Activated T-helper 9 cell treated with anti-CD3 and anti-CD28 coated beads, Interleukin-2, amount 50 U/mL, for 16 hours (primary cell): ENCODE data around the gene DDX25.
A peak's percentile ranks its signal among the peaks of the same experiment; 100 is the strongest.

ENCODE experiments used
- DNase-seq: peaks from one replicate; pipeline ENCODE4 v3.0.0-alpha.2; 2020; ENCODE audit warnings: low read depth

Gene DDX25

DNA sequence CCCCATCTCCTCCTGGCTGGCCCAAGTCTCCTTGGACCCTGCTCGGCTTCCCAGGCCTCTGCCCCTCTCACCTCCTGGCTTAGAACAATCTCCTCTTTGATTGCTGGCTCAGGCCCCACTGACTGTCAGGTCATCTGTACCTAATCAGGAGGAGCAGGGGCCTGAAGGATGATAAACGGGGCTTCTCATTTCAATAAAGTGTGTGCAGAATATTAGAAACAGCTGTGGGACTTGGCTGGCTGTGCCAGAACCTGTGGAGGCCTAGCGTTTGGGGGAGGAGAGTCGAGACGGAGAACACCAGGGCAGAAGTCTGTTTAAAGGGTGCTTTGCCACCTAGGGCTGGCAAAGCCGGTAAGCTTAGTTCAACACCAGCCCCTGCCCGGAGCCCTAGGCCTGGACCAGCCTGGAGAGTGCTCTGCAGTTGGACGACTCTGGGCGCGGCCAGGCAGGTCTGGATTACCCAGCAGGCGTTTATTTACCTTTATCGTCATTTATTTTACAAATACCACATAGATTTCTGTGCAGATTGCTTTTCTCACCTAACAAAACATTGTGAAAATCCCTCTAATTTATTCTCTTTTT is 31.4 kb downstream of the DDX25 start:
- DNase-seq, result no peak

DNA sequence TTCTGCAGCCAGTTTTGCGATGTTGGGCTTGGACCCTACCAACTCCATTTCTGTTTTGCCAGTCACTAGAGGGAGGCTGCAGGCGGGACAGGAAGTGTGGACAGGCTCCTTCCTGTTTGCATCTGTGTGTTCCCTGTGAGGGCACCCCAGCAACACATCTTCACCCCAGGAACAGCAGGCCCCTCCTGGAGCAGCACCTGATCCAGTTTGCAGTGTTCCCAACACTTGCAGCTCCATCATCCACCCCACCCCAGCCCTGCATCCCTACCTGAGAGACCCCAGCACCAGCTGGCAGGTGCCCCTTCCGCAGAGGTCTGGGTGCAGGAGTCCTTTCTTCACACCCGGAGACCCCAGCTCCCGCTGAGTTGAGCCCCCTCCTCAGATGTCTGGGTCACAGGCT is 34.1 kb downstream of the DDX25 start:
- no peak for DNase-seq

DNA sequence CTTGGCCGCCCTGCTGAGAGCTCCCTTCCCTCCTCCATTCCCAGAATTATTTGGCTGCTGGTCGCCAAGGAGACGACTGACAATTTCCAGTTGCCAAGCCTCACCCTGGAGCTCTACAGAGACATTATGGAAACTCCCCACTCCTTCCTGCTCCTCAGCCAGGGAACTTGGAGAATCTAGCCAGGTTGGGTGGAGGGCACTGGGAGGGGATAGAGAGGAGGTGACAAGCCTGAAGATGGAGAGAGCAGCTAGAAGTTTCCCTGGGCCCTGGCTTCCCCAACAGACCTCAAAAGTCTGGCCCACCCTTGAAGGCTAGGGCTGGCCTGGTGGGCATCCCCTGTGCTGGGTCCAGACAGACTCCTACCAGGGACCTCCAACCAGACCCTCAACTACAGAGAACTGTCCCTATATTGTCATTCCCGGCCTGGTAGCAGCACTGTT is 34.8 kb downstream of the DDX25 start:
- DNase-seq, result no peak

DNA sequence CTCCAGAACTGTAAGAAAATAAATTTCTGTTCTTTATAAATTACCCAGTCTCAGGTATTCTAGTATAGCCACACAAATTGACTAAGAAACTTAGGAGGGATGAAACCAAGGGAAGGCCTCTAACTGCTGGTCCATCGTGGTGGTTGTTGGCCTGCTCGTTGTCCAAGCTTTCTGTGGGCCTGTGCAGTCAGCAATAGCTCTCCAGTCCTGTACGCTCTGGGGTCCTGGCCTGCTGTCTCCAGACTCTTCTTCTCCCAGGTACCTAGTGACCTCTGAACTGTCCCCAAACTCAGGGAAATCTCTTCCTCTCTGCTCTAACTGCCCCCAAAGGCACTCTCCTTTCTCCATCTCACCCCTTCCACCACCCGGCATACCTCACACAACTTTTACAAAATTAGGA is 35.8 kb downstream of the DDX25 start:
- no peak for DNase-seq

DNA sequence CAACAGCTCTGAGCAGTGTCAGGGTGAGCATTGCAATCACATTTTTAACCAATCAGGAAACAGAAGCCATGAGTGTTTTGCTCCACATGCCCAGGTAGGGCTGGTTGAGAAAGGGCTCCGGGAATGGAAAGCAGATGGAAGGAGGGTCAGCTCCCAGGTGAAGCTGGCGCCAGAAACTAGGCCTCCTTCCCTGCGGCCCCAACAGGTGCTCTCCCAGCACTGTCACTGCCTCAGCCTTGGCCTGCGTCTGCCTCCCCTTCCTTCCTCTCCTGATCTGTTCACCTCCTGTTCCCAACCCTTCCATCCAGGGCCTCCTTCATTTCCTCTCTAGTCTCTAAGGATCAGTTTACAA is 36.9 kb downstream of the DDX25 start:
- DNase-seq, result no peak

DNA sequence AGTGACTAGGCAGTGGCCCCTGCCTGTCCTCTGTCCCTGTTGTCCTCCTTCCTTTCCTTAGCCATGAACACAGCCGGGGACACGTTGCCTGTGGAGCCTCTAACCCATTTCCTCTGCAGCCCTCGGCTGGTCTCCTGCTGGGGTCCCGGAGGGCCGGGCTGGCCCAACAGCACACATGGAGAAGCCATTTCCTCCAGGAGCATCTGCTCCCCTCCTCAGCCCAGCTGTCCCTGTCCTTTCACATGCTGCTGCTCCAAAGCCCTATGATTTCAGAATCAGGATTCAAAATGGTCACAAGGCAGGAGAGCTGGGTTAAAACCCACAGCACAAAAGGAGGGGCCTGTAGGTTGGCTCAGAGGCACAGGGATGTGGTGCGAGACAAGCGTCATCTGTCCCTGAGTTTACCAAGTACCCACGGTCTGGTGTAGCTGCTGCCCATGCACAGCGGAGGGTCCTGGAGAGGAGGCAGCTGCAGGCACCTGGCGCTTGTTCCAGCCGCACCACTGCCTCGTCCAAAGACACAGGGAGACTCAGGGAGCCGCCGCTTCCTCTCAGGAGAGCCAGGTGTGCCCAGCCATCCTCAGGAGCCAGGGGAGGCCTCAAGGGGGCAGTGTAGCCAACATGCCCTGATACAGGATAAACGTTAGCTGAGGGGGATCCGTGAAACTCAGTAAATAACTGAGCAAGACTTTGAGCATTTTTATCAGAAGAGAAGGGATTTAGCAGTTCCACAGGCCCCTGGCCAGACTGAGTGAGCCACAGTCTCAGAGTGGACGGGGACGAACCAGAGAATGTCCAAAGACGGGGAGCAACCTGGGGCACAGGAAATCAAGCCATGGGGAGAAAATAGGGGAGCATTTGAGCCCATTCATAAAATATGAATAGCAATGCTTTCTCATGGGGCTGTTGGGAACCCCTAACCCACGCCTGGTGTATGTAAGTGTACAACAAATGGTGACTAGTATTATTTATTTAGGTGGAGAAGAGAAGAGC is 37.6 kb downstream of the DDX25 start:
- DNase-seq, result peak; percentile 11

DNA sequence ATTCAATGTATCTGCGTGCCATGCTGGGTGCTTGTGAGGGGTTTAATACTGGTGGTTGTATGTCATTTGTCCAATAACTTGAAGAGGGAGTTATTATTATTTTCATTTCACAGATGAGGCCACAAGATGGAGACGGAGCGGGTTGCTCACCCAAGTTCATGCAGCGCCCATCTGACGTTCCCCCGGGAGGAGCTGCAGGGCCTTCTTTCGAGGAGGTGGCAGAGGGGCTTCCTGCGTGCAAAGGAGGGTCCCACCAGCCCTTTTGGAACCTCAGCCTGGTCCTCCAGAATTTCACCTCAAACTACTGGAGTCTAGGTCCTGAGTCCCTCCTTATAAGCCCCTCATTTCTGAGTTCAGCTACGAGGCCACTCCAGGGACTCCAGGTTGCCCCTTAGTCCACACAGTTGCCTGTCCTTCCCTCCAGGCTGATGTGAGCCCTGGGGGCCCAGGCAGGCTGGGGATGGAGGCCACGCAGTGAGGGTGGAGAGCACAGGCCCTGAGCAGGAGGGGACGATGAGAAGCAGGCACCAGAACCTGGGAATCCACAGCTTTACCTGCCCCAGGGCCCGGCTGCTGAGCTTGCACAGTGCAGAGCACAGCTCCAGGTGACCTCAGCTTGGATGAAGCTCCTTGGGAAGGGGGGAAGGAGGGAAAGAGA is 38.6 kb downstream of the DDX25 start:
- no peak for DNase-seq

DNA sequence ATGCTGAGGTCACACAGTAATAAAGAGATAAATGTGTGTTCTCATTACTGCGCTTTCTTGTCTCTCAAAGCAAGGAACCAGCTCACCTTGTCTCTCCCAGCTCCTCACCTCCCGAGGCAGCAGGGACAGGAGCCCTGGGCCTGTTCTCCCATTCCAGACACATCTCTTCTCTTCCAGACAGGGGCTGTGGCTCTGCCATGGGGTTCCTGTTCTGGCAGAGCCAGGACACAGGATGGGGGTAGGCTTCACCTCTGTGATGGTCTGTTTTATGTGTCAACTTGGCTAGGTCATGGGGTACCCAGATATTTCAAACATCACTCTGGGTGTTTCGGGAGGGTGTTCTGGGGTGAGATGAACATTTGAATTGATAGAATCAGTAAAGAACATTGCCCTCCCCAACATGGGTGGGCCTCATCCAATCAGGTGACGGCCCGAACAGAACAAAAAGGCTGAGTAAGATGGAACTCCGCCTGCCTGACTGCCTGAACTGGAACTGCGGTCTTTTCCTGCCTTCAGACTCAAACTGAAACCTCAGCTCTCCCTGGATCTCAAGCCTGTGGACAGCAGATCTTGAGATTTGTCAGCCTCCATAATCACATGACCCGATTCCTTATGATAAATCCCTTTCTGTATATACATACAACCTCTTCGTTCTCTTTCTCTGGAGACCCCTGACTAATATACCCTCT is 39.5 kb downstream of the DDX25 start:
- no peak for DNase-seq

DNA sequence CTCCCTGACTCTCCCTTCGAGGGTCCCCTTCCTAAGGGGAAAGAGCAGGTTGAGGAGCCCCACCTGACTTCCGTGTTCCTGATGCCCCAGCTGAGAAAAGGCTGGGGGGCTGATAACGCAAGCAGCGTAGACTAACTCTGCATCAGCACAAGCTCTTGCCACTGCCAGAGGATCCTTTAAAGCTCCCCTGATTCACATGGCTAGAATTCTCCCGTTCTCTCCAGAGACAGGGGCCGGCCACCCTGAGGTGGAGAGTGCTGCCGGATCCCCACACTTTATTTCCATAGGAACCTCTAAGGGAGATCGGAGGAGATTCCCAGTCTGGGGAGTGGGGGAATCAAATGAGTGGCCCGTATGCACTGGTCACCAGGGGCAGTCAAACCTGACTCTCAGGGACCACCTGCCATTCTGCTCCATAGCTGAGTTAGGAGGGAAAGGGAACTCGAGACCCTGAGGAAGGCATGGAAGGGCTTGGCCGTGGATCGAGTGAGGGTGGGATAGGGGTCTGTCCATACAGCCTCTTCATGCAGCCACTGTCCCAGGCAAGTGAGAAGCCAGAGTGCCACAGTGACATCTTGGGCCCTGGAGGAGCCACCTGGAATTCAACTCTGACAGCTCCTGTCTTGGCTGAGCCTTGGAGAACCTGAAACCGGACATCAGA is 40.2 kb downstream of the DDX25 start:
- DNase-seq, result no peak

DNA sequence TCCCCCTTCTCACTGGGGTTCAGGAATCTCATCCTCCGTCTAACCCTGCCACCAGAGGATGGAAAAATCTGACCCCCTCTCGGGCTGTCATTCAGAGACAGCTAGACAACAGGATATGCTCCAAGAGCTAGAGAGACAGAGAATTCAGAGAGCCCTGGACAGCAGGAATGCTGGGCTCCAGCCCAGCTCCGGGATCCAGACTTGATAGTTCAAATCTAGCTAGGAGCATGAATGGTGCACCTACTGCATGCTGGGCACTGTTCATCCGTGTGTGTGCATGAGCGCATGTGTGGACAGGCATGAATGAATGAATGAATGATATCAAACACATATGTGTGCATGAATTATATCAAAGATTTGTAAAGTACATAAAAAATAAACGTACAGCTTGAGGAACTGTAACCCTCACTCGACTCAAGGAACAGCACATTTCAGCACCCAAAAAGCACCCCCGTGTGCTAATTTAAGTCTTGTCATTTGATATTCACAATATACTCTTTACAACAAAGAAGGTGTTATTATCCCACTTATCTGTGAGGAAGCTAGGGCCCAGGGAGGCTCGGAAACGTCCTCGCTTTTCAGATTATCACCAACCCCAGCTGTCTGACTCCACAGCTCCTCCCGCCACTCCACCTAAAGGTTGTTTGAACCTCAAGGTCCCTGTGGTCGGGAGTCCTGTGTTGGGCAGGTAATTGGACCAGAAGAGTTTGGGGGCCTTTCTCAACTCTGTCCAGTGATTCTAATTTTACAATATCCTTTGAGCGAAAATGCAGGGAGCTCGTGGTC is 40.9 kb downstream of the DDX25 start:
- no peak for DNase-seq

DNA sequence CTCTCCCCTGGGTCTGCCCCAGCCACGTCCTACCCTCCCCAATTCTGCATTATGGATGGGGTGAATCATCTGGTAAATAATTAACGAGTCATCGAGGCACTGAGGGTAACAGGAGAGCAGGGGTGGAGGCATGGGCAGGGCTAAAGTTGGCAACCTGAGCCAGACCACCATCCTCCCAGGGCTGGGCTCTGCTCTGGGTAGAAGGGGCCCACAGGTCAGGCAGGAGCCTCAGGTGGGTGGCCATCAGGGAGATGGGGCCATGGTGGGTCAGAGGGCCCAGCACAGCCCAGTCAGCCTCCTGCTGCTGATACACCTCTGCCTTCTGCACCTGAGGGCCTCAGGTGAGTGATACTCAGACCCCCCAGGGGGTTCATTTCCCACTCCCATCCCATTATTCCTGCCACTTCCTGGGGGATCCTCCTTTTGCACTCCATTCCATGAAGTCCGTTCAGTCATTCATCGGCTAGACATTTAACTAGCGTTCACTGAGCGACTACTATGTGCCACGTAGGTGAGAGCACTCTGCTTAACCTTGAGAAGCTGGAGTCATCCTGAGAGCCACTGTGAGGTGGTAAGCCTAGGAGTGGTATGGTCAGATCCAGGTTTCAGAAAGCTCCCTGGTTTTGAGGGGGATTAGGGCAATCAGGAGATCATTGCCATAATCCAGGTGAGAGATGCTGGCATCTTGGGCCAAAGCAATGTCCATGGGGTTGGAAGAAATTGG is 41.7 kb downstream of the DDX25 start, which contains the start of gene VSIG10L2:
Gene VSIG10L2, plus strand, starts transcription at position 248 of the 724 bp plus-strand sequence. Its CDS starts 12 bp downstream, at position 260.
- DNase-seq, result no peak

DNA sequence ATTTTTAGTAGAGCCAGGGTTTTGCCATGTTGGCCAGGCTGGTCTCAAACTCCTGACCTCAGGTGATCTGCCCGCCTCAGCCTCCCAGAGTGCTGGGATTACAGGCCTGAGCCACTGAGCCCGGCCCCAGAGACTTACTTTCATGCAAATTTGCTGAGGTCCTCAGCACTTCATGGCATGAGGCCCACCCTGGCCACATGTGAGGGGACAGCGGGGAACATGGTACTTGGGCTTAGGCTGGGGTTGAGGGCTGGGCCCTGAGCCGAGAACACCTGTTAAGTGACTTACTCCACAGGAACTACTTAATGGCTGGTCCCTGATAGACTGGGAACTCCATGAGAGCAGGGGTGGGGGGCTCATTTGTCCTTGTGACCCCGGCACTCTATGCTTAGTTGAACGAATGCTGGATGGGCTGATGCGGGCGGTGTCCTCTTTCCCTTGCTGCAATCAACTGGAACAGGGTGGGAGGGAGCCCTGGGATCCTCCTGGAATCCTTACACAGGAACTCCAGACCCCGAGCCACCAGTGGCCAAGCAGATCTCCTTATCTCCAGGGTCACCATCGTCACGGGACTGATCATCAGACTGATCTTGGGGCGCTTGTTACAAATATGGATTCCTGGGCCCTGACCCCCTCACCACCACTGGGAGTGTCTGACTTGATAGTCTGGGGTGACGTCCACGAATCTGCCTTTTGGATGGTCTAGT is 42.6 kb downstream of the DDX25 start:
- DNase-seq, result no peak

DNA sequence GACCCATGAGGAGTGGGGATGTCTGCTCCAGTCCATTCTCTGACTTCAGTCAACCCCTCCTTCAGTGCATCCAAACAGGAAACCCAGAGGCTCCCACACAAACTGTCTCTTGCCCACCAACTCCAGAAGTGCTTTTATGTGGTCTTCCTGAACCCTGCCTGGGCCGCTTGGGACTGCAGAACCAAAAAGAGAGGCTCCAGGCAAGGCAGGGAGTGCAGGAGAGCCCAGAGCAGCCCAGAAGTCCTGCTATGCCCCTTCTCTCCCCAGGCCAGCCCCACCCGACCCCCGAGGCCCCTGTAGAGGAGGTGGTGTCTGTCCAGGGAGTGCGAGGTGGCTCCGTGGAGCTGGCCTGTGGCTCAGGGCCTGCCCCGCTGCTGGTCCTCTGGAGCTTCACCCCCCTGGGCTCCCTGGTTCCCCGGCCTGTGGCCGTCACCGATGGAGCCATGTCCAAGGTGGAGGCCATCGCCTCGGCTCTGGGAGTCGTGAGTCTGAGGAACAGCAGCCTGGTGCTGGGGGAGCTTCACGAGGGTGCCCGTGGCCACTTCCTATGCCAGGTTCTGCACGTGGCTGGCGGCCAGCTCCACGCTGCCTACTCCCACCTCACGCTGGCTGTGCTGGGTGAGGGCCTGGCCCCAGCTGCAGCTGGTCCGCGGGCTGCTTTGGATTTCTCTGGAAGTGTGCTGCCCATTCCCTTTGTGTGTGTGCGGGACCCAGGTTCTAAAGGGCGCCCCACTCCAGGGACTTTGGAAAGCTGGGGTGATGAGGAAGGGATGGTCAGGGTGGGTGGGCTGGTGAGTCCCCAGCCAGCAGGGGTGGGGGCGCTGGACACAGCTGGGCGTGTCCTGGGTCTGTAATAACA is 43.3 kb downstream of the DDX25 start:
- DNase-seq, result no peak

DNA sequence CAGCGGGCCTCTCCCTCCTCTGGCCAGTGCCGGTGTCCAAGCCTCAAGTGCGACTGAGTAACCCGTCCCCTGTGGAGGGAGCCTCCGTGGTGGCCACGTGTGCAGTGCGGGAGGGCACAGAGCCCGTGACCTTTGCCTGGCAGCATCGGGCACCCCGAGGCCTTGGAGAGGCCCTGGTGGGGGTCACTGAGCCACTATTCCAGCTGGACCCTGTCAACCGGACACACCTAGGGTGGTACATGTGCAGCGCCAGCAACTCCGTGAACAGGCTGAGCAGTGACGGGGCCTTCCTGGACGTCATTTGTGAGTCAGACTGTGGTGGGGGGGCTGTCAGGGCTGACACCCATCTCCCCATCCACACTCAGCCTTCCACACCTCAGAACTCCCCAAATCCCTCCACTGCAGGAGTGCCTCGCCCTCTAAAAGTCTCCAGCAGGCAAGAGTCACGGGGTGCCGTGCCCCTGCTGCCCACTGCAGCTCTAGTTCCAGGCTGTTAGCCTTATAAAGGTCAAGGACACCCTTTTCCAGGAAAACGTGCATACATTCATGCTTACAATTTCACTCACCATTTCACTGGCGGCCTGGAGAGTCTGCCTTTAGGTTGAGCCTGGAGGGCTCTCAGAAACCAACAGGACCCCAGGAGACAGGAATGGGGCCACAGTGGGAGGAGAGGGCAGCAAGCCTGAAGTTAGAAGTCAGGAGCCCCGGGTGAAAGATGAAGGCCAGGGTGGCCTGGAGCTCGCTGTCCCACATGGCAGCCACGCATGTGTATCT is 44.2 kb downstream of the DDX25 start:
- no peak for DNase-seq

DNA sequence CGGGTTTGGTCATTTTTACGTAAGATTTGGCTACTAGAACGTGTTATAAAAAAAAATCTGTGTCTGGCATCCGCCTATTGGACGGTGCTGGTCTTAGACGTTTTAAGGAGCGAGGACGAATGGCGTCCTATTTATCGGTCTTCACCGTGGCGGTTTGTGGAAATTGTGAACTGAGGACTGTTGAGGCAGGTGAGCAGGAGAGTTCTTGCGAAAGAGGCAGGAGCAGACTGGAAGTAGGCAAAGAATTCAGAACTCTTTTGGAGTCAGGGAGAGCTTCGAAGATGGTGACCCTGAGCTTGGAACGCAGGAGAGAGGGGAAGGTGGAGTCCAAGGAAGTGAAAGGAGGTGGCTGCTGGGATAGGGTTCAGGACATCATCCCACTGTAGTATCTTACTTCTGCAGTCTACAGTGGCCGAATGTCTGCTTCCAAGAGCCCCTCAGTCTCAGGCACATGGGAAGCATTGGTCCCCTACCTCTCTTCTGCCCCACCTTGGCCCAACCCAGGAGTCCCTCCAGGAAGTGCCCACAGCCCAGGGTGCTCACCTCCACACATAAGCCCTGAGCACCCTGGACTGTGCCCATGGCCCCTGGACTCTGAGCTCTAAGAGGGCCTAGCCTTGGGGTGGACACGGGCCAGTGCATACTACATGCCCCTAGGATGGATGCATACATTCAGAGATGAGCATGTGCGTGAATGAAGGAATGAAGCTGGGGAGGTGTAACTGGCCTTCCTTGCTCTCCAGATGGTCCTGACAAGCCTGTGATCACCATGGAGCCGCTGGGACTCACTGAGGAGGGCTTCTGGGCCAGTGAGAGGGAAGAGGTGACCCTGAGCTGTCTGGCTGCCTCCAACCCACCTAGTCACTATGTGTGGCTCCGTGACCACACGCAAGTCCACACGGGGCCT is 45.2 kb downstream of the DDX25 start:
- no peak for DNase-seq

DNA sequence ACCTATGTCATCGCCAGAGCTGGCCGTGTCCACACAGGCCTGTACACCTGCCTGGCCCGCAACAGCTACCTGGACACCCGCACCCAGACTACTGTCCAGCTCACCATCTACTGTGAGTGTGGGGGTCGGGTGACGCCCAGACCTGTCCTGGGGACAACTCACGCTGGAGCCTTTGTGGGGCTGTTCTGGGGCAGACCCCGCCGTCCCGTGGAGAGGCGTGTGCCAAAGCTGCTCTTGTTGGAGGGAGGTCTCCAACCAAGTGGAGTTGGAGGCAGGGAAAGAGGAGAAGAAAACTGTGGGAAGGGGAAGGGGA is 45.8 kb downstream of the DDX25 start:
- DNase-seq, result no peak
